UCSD-AML1 (cell line): ENCODE data around the gene SCFD2.

ENCODE experiments used
- DNase-seq: peaks from one replicate; lab custom pipeline; 2025; ENCODE audit not compliant: unreplicated experiment; lab: John Stamatoyannopoulos, UW

Gene SCFD2

DNA sequence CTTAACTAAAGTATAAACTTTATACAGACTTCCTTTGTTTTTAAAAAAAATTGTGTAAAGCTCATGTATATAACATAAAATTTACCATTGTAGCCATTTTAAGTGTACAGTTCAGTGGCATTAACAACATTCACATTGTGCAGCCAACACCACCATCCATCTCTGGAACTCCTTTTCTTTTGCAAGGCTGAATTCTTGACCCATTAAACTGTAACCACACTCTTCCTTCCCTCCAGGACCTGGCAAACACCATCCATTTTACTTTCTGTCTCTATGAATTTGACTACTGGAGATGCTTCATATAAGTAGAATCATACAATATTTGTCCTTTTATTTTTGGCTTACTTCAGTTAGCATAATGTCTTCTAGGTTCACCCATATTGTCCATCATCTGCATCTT is 399.1 kb downstream of the SCFD2 start:
- no peak for DNase-seq

DNA sequence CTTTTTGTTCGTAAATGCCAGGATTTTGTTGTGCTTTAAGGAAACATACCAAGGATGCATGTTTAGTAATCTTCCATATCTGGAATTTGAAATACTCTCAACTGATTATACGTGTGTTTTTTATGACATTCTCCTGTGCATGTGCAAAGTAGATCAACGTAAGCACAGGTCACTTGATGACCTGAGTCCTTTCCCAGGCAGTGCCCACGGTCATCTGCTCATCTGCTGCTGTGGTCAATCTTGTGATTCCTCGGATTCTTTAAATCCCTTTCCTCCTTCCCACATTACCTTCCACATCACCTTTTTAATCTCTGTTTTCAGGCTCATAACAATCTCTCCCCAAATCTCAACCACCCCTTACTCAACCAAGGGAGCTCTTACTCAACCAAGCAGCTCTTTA is 399.7 kb downstream of the SCFD2 start:
- no peak for DNase-seq

DNA sequence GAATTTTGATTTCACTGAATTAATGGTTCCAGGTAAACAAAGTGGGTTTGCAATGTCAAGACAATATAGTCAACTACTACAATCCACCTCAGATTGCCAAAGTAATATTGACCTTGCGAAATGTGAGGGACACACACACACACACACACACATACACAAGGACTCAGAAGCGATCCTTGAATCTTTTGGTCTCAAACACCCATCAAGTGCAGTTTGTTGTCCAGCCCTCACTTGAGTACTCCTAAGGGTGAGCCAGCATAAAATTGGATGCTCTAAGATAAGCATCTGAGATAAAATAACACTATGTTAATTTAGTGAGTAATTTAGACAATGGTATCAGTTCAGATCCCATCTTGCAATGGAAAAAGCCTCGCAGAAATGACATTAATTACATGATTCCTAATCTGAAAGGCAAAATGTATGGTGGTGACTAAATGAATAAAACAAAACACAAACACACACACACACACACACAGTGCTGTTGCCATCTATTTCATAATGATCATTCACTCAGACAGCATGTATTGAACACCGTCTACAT is 401.2 kb downstream of the SCFD2 start:
- no peak for DNase-seq

DNA sequence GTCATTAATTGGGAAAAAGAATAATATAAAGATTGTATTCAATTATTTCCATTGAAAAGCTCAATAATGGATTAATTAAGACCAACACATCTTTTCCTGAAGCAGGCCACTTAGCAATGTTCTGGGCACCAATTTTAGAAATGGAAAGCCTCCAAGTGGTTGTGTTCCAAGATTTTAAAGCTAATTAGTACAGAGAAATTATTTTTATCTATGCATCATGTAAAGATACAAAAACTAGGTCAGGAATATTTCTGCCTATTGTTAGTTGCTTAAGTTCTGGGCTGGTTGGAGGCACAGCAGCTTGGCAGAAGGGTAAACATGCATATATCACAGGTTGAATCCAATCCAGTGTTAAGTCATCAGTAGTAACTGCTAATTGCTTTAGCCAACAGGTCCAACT is 401.9 kb downstream of the SCFD2 start:
- no peak for DNase-seq

DNA sequence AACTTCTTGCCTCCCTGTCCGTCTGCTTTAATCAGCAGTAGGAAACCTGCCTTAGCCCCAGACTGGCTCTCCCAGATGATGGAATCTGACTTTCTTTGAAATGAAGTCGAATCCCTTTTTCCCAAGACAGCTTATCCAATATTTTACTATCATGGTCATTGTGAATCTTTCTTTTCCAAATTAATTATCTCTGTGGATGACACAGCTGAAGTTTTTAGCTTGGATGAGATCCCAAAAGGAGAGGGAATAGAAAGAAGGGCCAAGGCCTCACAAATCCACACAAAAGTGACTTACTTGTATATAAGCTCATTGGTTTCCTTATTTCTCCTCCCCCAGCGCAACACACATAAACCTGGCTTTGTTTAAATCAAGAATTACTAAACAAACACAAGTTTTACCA is 403.1 kb downstream of the SCFD2 start:
- DNase-seq, result no peak

DNA sequence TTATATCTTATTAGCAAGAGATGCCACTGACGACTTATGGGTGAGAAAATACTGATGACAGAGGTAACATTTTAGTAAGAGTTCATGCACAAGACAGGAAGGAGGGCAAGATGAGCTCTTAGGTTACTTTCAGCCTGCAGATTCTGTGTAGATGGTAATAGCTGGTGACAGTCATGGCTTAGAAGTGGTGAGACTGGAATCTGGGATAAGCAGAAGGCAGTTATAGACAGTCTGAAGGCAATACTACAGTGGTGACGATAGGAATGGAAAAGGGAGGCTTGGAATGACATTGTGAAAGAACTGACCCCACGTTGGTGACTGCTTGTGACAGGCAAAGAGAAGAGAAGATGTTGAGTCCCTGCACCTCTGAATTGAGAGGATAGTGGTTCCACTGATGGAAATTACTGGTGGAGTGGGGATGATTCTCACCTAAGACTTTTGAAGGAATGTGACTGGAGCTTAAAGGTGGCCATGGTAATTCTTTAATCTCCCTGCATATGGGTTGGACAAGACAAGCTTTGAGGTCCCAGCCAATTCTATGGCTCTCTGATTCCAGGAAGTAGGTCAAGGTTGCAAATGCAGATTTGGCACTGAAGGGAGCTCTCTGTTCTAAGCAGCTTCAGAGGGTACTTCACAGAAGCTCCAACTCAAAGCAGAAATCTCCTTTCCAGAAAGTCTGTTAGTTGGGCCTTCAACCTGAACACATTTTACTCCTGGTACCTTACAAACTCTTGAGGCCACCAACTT is 404.0 kb downstream of the SCFD2 start:
- DNase-seq, result no peak

DNA sequence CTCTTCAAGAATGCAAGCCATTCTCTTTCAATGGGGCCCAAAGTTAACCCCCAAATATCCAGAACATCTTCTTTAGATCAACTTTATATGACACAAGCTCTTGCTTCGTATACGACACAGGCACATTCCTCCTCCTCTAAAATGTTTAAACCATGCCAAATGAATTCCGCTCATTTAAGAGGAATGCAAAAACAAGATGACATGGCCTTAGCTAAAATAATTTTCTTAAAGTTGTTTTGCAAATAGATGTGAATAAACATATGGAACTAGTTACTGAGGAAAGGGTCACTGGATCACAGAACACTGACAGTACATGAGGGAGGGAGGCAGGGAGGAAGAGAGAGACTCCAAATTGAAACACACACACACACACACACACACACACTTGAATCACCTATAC is 406.3 kb downstream of the SCFD2 start:
- DNase-seq, result no peak

DNA sequence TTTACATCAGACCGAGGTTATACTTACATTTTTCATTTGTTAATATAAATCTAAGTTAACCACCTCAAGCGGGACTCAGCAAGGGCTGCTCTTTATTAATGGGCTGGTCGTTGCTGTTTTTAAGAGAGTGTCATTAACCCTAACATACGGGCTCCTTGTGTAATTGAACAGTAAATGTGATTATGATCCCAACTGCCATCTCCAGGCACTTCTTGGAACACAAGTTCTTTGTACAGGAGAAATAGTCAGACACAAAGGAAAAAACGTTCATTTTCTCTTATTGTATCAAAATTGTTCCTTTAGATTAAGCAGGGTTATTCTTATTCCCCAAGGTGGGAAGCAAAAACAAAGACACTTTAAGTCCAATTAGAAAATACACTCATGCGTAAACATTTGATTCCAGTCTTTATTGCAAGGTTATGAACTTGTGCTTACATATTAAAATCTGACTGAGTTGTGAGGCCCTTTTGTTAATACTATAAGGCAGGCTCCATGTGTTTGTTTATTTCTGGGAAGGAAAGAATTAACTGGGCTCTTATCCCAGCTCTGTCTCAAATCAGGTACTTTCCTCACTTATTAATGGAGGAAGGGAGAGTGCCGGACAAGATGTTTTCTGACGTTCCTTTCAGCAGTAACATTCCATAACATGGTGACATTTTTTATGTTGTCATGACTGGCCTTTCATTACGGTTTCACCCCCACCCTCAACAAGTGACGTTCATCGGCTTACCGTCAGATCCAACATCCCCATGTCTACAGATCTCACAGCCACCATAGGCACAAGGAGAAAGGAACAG is 407.8 kb downstream of the SCFD2 start:
- no peak for DNase-seq

DNA sequence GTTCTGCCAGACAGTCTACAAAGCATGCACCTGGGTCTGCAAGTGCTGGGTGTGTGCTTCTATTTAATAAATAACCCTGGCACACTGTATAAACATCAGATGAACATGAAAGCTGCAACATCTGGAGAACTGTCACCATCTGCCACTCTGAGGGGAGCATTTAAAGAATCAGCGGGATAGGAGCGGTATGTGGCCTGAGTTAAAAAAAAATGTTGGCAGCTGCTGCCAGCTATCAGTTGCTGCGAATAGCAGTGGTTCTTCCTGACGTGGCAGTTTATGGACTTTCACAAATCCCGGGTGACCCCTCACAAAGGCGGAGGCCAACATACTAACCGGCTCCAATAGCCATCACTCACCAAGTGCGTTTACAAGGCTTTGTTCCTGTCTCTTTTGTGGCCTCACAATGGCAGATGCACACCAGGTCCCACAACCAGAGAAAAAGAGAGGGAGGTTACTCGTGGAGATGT is 408.6 kb downstream of the SCFD2 start:
- no peak for DNase-seq

DNA sequence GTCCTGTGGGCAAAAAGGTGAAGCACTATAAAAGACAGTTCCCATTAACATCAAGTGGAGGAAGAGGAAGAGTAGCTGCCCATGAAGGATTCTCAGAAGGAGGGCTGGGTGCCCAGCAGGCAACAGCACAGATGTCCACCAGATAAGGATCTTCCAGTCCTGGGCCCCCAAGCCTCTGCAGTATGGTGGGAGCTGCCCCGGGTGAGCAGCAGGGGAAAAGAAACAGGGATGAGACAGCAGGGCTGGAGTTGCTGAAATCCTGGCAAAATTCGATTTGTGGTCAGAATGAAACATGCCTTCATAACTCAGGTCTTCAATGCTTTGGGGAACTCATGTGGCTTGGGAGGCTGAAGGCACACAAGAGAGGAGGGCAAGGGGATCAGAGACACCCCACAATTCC is 409.2 kb downstream of the SCFD2 start:
- DNase-seq, result no peak

DNA sequence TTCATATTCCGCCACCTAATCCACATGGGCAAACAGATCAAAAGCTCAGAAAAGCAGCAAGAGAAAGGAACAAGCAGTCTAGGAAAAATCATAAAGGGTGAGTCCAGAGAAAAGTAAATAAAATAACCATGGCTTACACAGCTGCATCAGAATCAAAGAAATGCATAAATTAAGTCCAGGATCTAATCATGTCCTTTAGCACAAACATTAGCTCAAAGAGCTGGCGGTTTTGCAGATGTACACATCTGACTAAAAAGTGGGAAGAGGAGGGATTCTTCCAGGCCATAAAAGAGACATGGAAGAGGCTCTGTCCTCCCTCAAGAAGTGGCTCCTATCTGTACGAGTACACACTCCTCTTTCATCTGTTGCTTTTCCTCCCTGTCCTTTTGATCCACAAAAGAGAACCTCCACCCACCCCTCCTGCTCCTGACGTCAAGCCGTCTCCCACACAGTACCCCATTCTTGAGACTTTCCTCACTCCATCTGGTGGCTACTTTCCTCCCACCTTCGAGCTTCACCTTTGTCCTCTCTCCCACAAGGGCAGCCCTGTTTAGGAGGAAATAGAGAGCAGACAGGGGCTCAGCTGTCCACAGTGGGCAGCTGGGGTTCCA is 411.2 kb downstream of the SCFD2 start:
- DNase-seq, result no peak

DNA sequence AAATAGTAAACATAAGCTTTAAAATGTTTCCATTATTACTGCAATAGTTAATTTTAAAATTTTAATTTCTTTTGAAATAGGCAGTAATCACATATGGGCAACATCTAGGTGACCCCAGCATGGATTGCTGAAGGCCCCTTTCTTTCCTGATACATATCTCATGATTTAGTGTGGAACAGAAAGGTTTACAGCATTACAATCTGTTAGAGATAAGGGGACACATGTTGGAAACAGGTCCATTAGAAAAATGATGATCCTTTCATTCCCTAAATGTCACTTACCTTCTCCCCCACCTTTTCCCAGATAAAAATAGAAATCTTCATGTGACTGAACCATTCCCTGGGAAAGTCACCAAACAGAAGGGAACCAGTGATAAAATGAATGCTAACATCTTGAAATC is 413.3 kb downstream of the SCFD2 start:
- DNase-seq, result no peak

DNA sequence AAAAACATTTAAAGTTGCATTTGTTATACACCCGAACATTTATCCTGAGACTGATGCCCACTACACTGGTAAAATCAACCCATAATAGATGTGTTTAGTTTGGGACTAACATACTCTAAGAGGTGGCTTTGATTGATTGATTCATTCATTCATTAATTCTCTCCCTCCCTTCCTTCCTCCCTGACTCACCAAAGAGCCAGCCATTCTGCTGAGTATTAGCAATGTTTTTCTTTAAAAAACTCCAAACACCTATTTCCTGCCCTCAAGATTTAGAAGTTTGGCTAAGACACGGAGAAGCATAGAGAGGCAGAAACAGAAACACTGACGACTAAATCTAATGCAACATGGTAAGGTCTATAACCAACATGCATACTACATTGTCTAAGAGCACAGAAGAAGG is 414.8 kb downstream of the SCFD2 start:
- DNase-seq, result no peak

DNA sequence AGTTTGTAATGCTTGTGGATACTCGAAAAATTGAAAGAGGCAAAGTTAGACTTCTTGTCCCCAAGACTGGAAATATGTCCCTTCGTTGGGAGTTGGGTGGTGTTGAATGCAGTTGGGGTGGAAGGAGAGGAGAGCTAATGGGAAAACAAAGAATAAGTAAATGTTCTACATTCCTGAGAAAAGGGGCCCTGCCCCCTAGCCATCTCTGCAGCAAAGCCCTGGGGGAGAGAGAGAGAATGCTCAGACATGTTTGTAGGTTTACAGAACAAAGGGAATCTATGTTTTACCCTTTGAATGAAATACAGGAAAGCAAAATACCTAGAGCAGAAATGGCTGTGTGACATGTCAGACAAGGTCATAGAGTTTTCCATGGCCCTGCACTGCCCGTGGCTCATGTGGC is 415.6 kb downstream of the SCFD2 start:
- DNase-seq, result no peak

DNA sequence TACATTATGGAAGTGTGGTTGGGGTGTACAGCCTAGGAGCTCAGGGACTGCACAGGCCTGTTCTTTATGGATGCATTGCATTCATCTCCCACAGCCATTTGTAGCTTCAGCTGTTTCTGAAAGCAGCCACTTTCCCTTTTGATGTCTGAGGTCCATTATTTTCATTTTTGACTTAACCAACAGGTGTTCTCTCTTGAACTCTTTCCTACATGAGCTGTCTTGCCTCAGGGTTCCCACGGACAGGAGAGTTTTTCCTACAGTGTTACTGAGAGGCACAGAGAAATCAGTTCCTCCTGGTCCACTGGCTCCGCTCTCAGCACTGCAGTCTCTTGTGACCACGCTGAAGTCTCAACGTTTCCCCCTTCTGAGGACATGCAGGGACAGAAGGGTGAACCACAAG is 416.5 kb downstream of the SCFD2 start:
- DNase-seq, result no peak

DNA sequence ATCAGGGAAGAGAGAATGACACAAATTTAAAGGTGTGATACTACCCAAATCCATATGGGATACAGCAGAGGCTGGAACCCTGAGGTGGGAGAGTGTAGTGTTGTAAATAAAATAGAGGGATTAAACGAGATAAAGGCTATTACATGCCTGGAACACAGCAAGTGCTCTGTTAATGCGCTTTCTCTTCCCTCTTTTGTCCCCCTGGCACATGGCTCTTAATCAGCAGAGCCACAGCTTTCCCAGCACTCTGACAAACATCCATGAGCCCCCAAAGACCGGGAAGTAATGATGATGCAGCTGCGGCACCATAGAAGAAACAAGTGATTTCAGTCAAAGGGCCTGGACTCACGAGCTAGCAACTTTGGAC is 417.8 kb downstream of the SCFD2 start:
- DNase-seq, result no peak

DNA sequence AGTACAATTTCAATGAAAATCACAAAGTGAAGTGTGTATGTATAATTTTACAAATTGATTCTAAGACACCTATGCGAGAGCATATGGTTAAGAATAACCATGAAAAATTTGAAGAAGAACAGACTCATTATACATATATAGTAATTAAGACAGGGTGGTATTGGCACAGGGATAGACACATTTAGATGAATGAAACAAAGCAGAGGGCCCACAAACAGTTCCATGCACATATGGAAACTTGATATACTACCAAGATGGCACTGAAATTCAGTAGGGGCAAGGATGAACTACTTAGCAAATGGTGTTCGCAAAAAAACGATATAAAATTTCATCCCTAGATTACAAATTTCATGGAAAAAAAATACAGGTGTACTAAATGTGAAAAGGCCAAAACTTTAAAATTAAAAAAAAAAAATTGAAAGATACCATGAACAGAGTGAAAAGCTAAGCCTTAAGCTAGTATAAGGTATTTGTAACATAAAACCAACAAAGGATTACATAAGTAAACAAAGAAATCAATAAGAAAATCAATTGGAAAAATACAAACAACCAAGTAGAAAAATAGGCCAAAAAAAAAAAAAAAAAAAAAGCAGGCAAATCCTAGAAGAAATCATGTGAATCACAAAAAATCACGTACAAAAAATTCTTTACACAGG is 418.3 kb downstream of the SCFD2 start:
- DNase-seq, result no peak

DNA sequence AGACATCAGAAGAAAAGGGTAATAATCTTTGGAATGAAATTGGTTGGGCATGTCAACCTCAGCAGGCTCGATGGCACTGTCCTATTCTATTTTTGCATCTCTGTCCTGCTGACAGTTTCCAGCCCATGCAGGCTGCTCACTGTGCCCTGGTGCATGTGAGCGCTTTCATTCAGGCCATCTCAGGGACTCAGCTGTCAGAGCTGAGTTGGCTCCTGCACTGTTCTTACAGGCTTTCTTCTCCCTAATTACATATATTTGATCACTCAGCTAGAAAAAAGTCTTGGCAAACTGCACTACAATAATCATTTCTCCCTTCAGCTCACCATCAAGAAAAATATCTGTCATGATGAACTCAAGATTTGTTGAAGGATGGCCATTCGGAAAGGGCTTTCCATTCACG is 419.0 kb downstream of the SCFD2 start:
- DNase-seq, result no peak

DNA sequence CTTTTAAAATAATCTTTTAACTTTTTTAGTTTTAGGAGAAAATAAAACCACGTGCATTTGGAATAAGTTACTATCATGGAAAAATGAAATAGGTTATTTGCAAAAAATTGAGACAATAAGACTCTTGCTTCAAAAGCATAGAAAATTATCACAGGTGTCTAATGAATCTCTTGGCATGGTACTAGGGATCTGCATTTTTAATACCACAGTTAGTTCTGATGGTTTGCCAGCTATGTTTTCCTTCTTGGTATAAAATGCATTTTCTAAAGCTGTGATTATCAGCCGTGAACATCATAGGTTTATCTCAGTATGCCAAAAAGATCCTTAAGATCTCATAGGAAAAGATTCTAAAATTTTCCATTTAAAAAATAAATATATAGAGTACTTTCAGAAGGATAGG is 419.9 kb downstream of the SCFD2 start:
- no peak for DNase-seq

DNA sequence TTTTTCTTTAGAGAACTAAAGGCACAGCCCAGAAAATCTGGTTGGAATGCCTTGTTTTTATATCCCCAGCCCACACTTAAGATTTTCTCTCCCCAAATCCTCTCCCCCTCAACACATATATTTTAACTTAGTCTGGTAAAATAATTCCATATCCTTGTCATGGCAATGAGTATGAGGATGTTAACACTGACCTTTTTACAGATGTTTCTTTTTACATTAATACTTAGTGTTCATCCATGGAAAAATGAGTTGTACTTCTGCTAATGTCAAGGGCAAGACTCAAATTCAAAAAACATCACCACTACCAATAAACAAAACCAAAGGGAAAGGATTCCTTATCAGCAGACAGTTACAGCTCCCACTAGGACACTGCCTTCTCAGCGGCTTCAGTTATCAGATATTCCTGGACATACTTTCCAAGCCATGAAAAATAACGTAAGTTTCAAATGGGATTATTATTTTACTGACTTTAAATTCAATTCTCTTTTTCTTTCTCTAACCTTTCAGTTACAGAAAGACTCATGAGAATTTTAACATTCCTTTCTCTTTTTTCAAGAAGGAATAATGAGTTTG is 420.4 kb downstream of the SCFD2 start:
- DNase-seq, result no peak

DNA sequence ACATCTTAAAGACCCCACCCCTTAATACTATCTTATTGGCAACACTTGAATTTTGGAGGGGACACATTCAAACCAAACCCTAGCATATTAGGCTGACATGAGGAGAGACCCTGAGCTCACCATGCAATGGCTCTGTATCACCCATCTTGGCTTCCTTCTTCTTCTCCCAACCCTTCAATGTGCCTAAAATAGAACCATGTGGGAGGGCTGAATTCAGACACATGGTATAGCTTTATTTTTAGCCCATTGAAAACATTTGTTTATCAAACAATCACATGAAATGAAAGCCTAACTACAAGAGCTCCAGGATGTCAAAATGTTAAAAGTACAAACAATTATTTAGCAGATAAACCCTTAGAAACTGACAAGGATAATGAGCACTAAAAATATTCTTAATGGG is 422.2 kb downstream of the SCFD2 start:
- DNase-seq, result no peak
